Peyer's patch (tissue), 4 donors: ENCODE data around the gene EEFSEC. TPM values are rescaled to one million over a fixed set of nuclear protein-coding genes. Genes with fewer than 3 reads are reported as not detected.

Experiments
- DNase-seq, 3 donors: peaks; one replicate each; pipeline ENCODE4 v3.0.0-alpha.2; 2017 to 2019
- H3K27ac ChIP-seq, 4 donors: fragments of 200-600 bp; sonication (generic); one replicate each; pipeline ENCODE4 v1.5.1; 2016 to 2019
- H3K27me3 ChIP-seq, 2 donors: fragments of 200-600 bp; sonication (generic); one replicate each; pipeline ENCODE4 v1.5.1; 2019
- H3K36me3 ChIP-seq, 3 donors: fragments of 200-600 bp; sonication (generic); one replicate each; pipeline ENCODE4 v1.5.1; 2016 to 2019
- H3K4me1 ChIP-seq, 4 donors: fragments of 200-600 bp; sonication (generic); one replicate each; pipeline ENCODE4 v1.5.1; 2016 to 2019
- H3K4me3 ChIP-seq, 4 donors: fragments of 200-600 bp; sonication (generic); 1 replicate in 3 of 4; 2 replicates in 1 of 4; pipeline ENCODE4 v1.5.1; 2016 to 2019; ENCODE audit warnings: mild to moderate bottlenecking in 1 of 4
- H3K9me3 ChIP-seq, 4 donors: fragments of 200-600 bp; sonication (generic); one replicate each; pipeline ENCODE4 v1.5.1; 2016 to 2019; ENCODE audit warnings: mild to moderate bottlenecking in 1 of 4
- CTCF ChIP-seq, 6 experiments: fragments of 450-650 bp in 4 of 6; fragments of 200-600 bp in 2 of 6; sonication (generic) in 1 of 6; IDR thresholded peaks; one replicate each; pipeline ENCODE4 v1.5.1; 2017 to 2019; ENCODE audit warnings: antibody characterized with exemption in 6 of 6, mild to moderate bottlenecking in 3 of 6, moderate library complexity in 1 of 6
- POLR2A ChIP-seq, 2 donors: fragments of 450-650 bp; IDR thresholded peaks; one replicate each; pipeline ENCODE4 v1.5.1; 2017; ENCODE audit warnings: antibody characterized with exemption in 2 of 2, mild to moderate bottlenecking in 2 of 2, moderate library complexity in 2 of 2
- total RNA-seq, 4 donors: library from RNA; depleted of rRNA; stranded (reverse); fragments of >200 nt; gene quantifications; one replicate each; pipeline ENCODE4 v1.1.0, GENCODE V29; 2016

The EEFSEC gene
- total RNA-seq, 4 donors from 2014 or later: 11.7 to 50.3 (median 19.6) TPM

GRCh38 chr3:128167973-128168674 lies 14.8 kb downstream of the EEFSEC start:
- Histone ChIP-seq H3K27me3 (no peaks in the 10 kb centered on the region), H3K36me3 (no peaks in the 10 kb centered on the region), H3K9me3 (no peaks in the 10 kb centered on the region), H3K4me3 (no peak overlapping the region), H3K4me1 (no peaks in the 10 kb centered on the region), H3K27ac (no peak overlapping the region)
- DNase-seq: no peak
- no peak for TF ChIP-seq POLR2A (IDR thresholded peaks at IDR 0.05)
- TF ChIP-seq CTCF (IDR thresholded peaks at IDR 0.05): no peak

- Histone ChIP-seq H3K9me3 (no peaks in the 10 kb centered on the region), H3K4me1 (no peaks in the 10 kb centered on the region), H3K27ac (no peak overlapping the region), H3K4me3 (no peak overlapping the region), H3K27me3 (no peaks in the 10 kb centered on the region), H3K36me3 (no peaks in the 10 kb centered on the region)
- no peak for TF ChIP-seq POLR2A (IDR thresholded peaks at IDR 0.05)
- TF ChIP-seq CTCF (IDR thresholded peaks at IDR 0.05): no peak
- no peak for DNase-seq
Measured at GRCh38 chr3:128168836-128169235, 15.6 kb downstream of the EEFSEC start.

- no peaks in the 10 kb centered on the region for H3K4me1 ChIP-seq
- peak in 1 of 3 donors; percentile 60 for DNase-seq
- no peaks in the 10 kb centered on the region for H3K36me3 ChIP-seq
- H3K4me3 ChIP-seq: no peak overlapping the region
- no peaks in the 10 kb centered on the region for H3K27me3 ChIP-seq
- peak in 4 of 6 experiments; percentile 40 to 81 (median 66) for TF ChIP-seq CTCF (IDR thresholded peaks at IDR 0.05)
- no peak for TF ChIP-seq POLR2A (IDR thresholded peaks at IDR 0.05)
- H3K27ac ChIP-seq: no peak overlapping the region
- no peaks in the 10 kb centered on the region for H3K9me3 ChIP-seq
Measured at GRCh38 chr3:128170866-128171516, 17.7 kb downstream of the EEFSEC start.

GRCh38 chr3:128173200-128173599 lies 19.9 kb downstream of the EEFSEC start:
- Histone ChIP-seq H3K4me3 (no peak overlapping the region), H3K27ac (no peak overlapping the region), H3K27me3 (no peaks in the 10 kb centered on the region), H3K36me3 (no peaks in the 10 kb centered on the region), H3K4me1 (no peaks in the 10 kb centered on the region), H3K9me3 (no peaks in the 10 kb centered on the region)
- no peak for DNase-seq
- no peak for TF ChIP-seq POLR2A (IDR thresholded peaks at IDR 0.05)
- no peak for TF ChIP-seq CTCF (IDR thresholded peaks at IDR 0.05)

GRCh38 chr3:128173849-128174248 lies 20.6 kb downstream of the EEFSEC start:
- TF ChIP-seq POLR2A (IDR thresholded peaks at IDR 0.05) (no peak), CTCF (IDR thresholded peaks at IDR 0.05) (no peak)
- Histone ChIP-seq H3K4me1 (no peaks in the 10 kb centered on the region), H3K36me3 (no peaks in the 10 kb centered on the region), H3K9me3 (no peaks in the 10 kb centered on the region), H3K4me3 (no peak overlapping the region), H3K27ac (no peak overlapping the region), H3K27me3 (no peaks in the 10 kb centered on the region)
- no peak for DNase-seq
